HCT116 (cell line): ENCODE data around the gene LENG9. TPM values are rescaled to one million over a fixed set of nuclear protein-coding genes. Genes with fewer than 3 reads are reported as not detected.

Source experiments
- ATAC-seq: fragments of 200-7000 bp; cut with Tn5 transposase; 2 replicates; pipeline ENCODE4 v1.9.1; 2020; ENCODE audit warnings: mild to moderate bottlenecking, moderate library complexity
- BruUV-seq: library from RNA; stranded (reverse); fragments of 400-500 nt; replicated peaks from 2 replicates; lab custom pipeline; 2021; lab: Mats Ljungman, UMichigan
- CTCF ChIA-PET: fragments of 300-600 bp; sonication (Branson Sonifier 250); formaldehyde crosslinking; loops from one replicate; lab custom pipeline; 2021; ENCODE audit warnings: antibody characterized with exemption; lab: Charles Lee
- POLR2A ChIA-PET: fragments of 300-600, 350-600 bp; sonication (Branson Sonifier 250); formaldehyde crosslinking; loops from one replicate; lab custom pipeline; 2021; ENCODE audit warnings: antibody characterized with exemption; lab: Charles Lee
- RAD21 ChIA-PET, 2 experiments: fragments of 300-600 bp; sonication (Branson Sonifier 250); formaldehyde crosslinking; loops; one replicate each; lab custom pipeline; 2023; ENCODE audit warnings: low total read pairs in 2 of 2; ENCODE audit not compliant: uncharacterized antibody in 2 of 2, unreplicated experiment in 2 of 2, low non-redundant PET in 1 of 2; lab: Charles Lee
- DNase-seq: peaks from one replicate; pipeline ENCODE4 v3.0.0-alpha.2; 2010; ENCODE audit warnings: low read depth, low spot score
- H2AFZ ChIP-seq: fragments of 200-600 bp; shearing (Covaris generic), sonication (generic); 2 replicates; pipeline ENCODE4 v1.6.1; 2017; ENCODE audit warnings: low read depth, mixed run types, mixed read lengths, antibody characterized with exemption, low read length; ENCODE audit not compliant: poor library complexity, severe bottlenecking
- H3K27ac ChIP-seq: 2 replicates; pipeline ENCODE4 v1.5.1; 2012; ENCODE audit warnings: low read depth, low read length
- H3K27me3 ChIP-seq: fragments of 200-600 bp; sonication (generic); 2 replicates; pipeline ENCODE4 v1.6.1; 2016; ENCODE audit warnings: mixed run types, low read length, mixed read lengths; ENCODE audit not compliant: insufficient read depth
- H3K36me3 ChIP-seq, 2 experiments: fragments of 200-500 bp in 1 of 2; fragments of 200-600 bp in 1 of 2; sonication (Bioruptor generic) in 1 of 2; sonication (generic) in 1 of 2; 2 replicates each; pipeline versions ENCODE4 v1.5.1 to v1.6.1; 2014 to 2016; ENCODE audit warnings: low read length in 2 of 2, inconsistent platforms in 1 of 2, mixed read lengths in 1 of 2, mixed run types in 1 of 2; ENCODE audit not compliant: insufficient read depth in 2 of 2, control insufficient read depth in 1 of 2
- H3K4me1 ChIP-seq, 2 experiments: fragments of 200-600 bp in 1 of 2; sonication (generic) in 1 of 2; 2 replicates each; pipeline versions ENCODE4 v1.5.1 to v1.6.1; 2012 to 2017; ENCODE audit warnings: low read length in 2 of 2, inconsistent platforms in 1 of 2, mild to moderate bottlenecking in 1 of 2, mixed read lengths in 1 of 2, mixed run types in 1 of 2, moderate library complexity in 1 of 2; ENCODE audit not compliant: insufficient read depth in 2 of 2, control insufficient read depth in 1 of 2
- H3K4me2 ChIP-seq: fragments of 200-600 bp; sonication (generic); 2 replicates; pipeline ENCODE4 v1.6.1; 2017; ENCODE audit warnings: mixed run types, low read length, mixed read lengths
- H3K4me3 ChIP-seq, 2 experiments: fragments of 200-600 bp in 1 of 2; sonication (generic) in 1 of 2; replicated peaks in 1 of 2; 2 replicates each; pipeline ENCODE4 v1.5.1; 2011 to 2016; ENCODE audit warnings: low read length in 2 of 2, control low read depth in 1 of 2, low read depth in 1 of 2, mild to moderate bottlenecking in 1 of 2, mixed read lengths in 1 of 2, mixed run types in 1 of 2
- H3K79me2 ChIP-seq: fragments of 200-600 bp; sonication (generic); 2 replicates; pipeline ENCODE4 v1.6.1; 2017; ENCODE audit warnings: mild to moderate bottlenecking, mixed run types, low read length, moderate library complexity, mixed read lengths; ENCODE audit not compliant: insufficient read depth
- H3K9ac ChIP-seq: fragments of 200-600 bp; sonication (generic); 2 replicates; pipeline ENCODE4 v1.6.1; 2016; ENCODE audit warnings: low read length, mixed read lengths
- H3K9me2 ChIP-seq: fragments of 200-600 bp; sonication (generic), shearing (Covaris generic); 2 replicates; pipeline ENCODE4 v1.6.1; 2017; ENCODE audit warnings: mixed run types, mild to moderate bottlenecking, moderate library complexity; ENCODE audit not compliant: insufficient read depth
- H3K9me3 ChIP-seq, 2 experiments: fragments of 200-500 bp in 1 of 2; fragments of 200-600 bp in 1 of 2; sonication (Bioruptor generic) in 1 of 2; sonication (generic) in 1 of 2; 2 replicates each; pipeline ENCODE4 v1.6.1; 2014 to 2017; ENCODE audit warnings: low read length in 2 of 2, mixed read lengths in 2 of 2, inconsistent platforms in 1 of 2, low read depth in 1 of 2, mild to moderate bottlenecking in 1 of 2, mixed run types in 1 of 2, moderate library complexity in 1 of 2; ENCODE audit not compliant: control insufficient read depth in 1 of 2, insufficient read depth in 1 of 2
- H4K20me1 ChIP-seq: fragments of 200-600 bp; sonication (generic), shearing (Covaris generic); 2 replicates; pipeline ENCODE4 v1.6.1; 2017; ENCODE audit warnings: mixed run types, mild to moderate bottlenecking, moderate library complexity; ENCODE audit not compliant: insufficient read depth
- CTCF ChIP-seq, 3 experiments: fragments of 200-600 bp in 1 of 3; sonication (generic) in 1 of 3; IDR thresholded peaks in 2 of 3; conservative IDR thresholded peaks in 1 of 3; 2 replicates each; pipeline ENCODE4 v1.5.1; 2012 to 2017; ENCODE audit warnings: low read depth in 2 of 3, low read length in 2 of 3, antibody characterized with exemption in 1 of 3, borderline replicate concordance in 1 of 3, control low read depth in 1 of 3, mild to moderate bottlenecking in 1 of 3, mixed read lengths in 1 of 3, mixed run types in 1 of 3, moderate library complexity in 1 of 3; ENCODE audit not compliant: insufficient read depth in 1 of 3
- ELF1 ChIP-seq: IDR thresholded peaks from 2 replicates; pipeline ENCODE4 v1.6.1; 2012; ENCODE audit warnings: low read depth, borderline replicate concordance
- FOSL1 ChIP-seq: IDR thresholded peaks from 2 replicates; pipeline ENCODE4 v1.6.1; 2012; ENCODE audit warnings: low read depth
- RAD21 ChIP-seq: IDR thresholded peaks from 2 replicates; pipeline ENCODE4 v1.6.1; 2012; ENCODE audit warnings: low read depth, mild to moderate bottlenecking
- SP1 ChIP-seq: IDR thresholded peaks from 2 replicates; pipeline ENCODE4 v1.6.1; 2012; ENCODE audit warnings: low read depth
- SRF ChIP-seq: IDR thresholded peaks from 2 replicates; pipeline ENCODE4 v1.6.1; 2012; ENCODE audit warnings: low read depth
- YY1 ChIP-seq: IDR thresholded peaks from 2 replicates; pipeline ENCODE4 v1.6.1; 2011; ENCODE audit warnings: low read length, low read depth, moderate library complexity, mild to moderate bottlenecking; ENCODE audit not compliant: insufficient replicate concordance; ENCODE audit errors: extremely low read depth
- ZBTB33 ChIP-seq: IDR thresholded peaks from 2 replicates; pipeline ENCODE4 v1.6.1; 2011; ENCODE audit warnings: mild to moderate bottlenecking, low read length, moderate library complexity; ENCODE audit not compliant: insufficient replicate concordance; ENCODE audit errors: extremely low read depth
- ZFX ChIP-seq: fragments of 450-650 bp; IDR thresholded peaks from 2 replicates; pipeline ENCODE4 v1.6.1; 2017
- intact Hi-C: fragments of 100-400 bp; cut with micrococcal nuclease; formaldehyde crosslinking; loops from 2 replicates; pipeline ENCODE4 v1.10.0; 2022
- total RNA-seq: library from RNA; stranded (reverse); gene quantifications from one replicate; pipeline ENCODE4 v1.2.1, GENCODE V29; 2021; ENCODE audit not compliant: unreplicated experiment

The LENG9 gene
- total RNA-seq, 1 experiment from 2014 or later: 9.0 TPM

- Histone ChIP-seq H3K27ac (no peak overlapping the region), H3K27me3 (no peaks in the 10 kb centered on the region), H3K79me2 (no peaks in the 10 kb centered on the region), H3K9me3 (no peaks in the 10 kb centered on the region), H3K4me2 (no peak overlapping the region), H2AFZ (no peak overlapping the region), H3K9ac (no peak overlapping the region), H3K4me1 (peaks cover 0 to 6% of the 10 kb centered on the region in 2 experiments; a peak in 1 of 4 replicates), H4K20me1 (no peaks in the 10 kb centered on the region), H3K36me3 (peaks cover 3 to 5% of the 10 kb centered on the region in 2 experiments; a peak in 2 of 4 replicates), H3K9me2 (no peaks in the 10 kb centered on the region), H3K4me3 (no peak overlapping the region)
- intact Hi-C loops: no loop called here
- CTCF ChIA-PET: interaction anchor here (0.8 to 3.2 kb wide), 6 partner anchors 9 to 302 kb away, joined by 3 to 17 read pairs (median 4); partner anchors contain the start of gene LENG8
- ATAC-seq (peak; percentile 94), DNase-seq (no peak)
- BruUV-seq: no TSS peak
- TF ChIP-seq SRF: no peak
- TF ChIP-seq RAD21: peak; percentile 69
- peak; percentile 57 to 62 (median 59) for TF ChIP-seq CTCF (IDR thresholded peaks at IDR 0.05 in 2 of 3, conservative IDR thresholded peaks at IDR 0.05 in 1 of 3; ENCODE audit: borderline replicate concordance in 1 of 3, insufficient read depth in 1 of 3, low read depth in 2 of 3, low read length in 2 of 3)
- POLR2A ChIA-PET: interaction anchor here (1.2 to 3.4 kb wide), 2 partner anchors 9 to 47 kb away, joined by 3 to 12 read pairs; partner anchors contain the start of gene LENG8
- RAD21 ChIA-PET: interaction anchor here in 1 of 2 experiments (0.6 kb wide), 1 partner anchor 52 kb away, joined by 3 read pairs; no protein-coding TSS in a partner anchor
Measured at GRCh38 chr19:54439174-54439851, 24.3 kb downstream of the LENG9 start.

GRCh38 chr19:54436628-54437252, 26.8 kb downstream of the LENG9 start:
- intact Hi-C loops: no loop called here
- DNase-seq (no peak), ATAC-seq (no peak)
- no peak overlapping the region for H3K4me2 ChIP-seq
- peaks cover 0 to 5% of the 10 kb centered on the region in 2 experiments; a peak in 1 of 4 replicates for H3K36me3 ChIP-seq
- H3K9ac ChIP-seq: no peak overlapping the region
- no peaks in the 10 kb centered on the region for H3K9me3 ChIP-seq
- no peak overlapping the region for H2AFZ ChIP-seq
- H4K20me1 ChIP-seq: no peaks in the 10 kb centered on the region
- H3K4me1 ChIP-seq: peaks cover 13 to 23% of the 10 kb centered on the region in 2 experiments
- POLR2A ChIA-PET: interaction anchor here (0.9 kb wide), 1 partner anchor 12 kb away, joined by 3 read pairs; the partner anchor contains the start of gene LENG8
- CTCF ChIA-PET: no interaction called here
- H3K4me3 ChIP-seq: no peak overlapping the region
- RAD21 ChIA-PET: interaction anchor here in 1 of 2 experiments (0.8 kb wide), 1 partner anchor 45 kb away, joined by 4 read pairs; no protein-coding TSS in a partner anchor
- no peak overlapping the region for H3K27ac ChIP-seq
- no peaks in the 10 kb centered on the region for H3K9me2 ChIP-seq
- H3K27me3 ChIP-seq: no peaks in the 10 kb centered on the region
- no TSS peak for BruUV-seq
- no peaks in the 10 kb centered on the region for H3K79me2 ChIP-seq
- TF ChIP-seq CTCF (IDR thresholded peaks at IDR 0.05 in 2 of 3, conservative IDR thresholded peaks at IDR 0.05 in 1 of 3; ENCODE audit: borderline replicate concordance in 1 of 3, insufficient read depth in 1 of 3, low read depth in 2 of 3, low read length in 2 of 3): no peak
- TF ChIP-seq SP1: no peak
- TF ChIP-seq ZBTB33: no peak
- TF ChIP-seq ELF1: no peak
- TF ChIP-seq YY1: no peak
- TF ChIP-seq FOSL1: no peak
- no peak for TF ChIP-seq ZFX
